ENCODE measurements around the gene SCFD2.
A peak's percentile ranks its signal among the peaks of the same experiment; 100 is the strongest.
"Not testable (repeated sequence)": the region's sequence is repeated elsewhere in the genome, so short reads cannot be mapped to it uniquely, and the experiment has no call there.

Gene SCFD2

DNA sequence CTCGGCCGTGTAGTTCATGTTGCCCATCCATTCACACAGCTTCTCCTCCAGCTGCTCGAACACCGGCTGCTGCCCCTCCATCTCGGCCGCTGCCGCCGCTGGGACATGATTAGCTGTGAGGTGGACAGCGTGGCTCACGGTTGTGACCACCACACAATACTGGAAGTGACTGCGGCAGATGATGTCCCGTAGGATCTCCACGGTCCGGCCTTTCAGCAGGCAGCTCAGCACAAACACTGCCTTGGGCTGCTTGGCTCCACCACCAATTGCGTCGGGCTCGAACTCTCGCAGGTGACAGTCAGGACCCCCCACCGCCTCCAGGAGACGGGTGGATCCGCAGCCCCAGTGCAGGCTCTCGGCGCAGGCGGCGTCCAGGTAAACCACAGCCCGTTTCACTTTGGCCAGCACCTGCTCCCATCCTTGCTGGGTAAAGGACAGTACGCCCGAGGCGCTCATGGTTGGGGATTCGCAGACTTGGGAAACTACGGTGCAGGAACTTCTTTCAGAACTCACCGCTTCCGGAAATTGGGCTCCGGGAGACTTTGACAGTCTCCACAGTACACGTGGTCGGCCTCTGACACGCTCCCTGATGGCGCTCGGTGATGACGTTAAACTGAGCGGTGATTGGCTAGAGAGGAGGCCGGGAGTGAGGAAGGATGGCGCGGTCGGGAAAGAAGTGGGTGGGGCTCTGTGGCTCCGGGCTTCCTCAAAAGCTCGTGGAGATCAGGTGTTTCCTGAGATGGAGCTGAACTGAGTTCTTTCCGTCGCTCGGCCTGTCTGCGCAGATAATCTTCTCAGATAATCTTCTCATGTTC lies at the start of gene SCFD2:
SCFD2 (minus strand) TSS at position 576 of the 815 bp plus-strand sequence.
- DNase-seq (ENCODE audit: low read depth): peak; percentile 93

DNA sequence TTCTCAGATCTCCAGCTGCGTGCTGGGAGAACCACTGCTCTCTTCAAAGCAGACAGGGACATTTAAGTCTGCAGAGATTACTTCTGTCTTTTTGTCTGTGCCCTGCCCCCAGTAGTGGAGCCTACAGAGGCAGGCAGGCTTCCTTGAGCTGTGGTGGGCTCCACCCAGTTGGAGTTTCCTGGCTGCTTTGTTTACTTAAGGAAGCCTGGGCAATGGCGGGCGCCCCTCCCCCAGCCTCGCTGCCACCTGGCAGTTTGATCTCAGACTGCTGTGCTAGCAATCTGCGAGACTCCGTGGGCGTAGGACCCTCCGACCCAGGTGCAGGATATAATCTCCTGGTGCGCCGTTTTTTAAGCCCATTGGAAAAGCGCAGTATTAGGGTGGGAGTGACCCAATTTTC lies 43.6 kb upstream of the SCFD2 start:
- not testable (repeated sequence) for DNase-seq (ENCODE audit: low read depth)

DNA sequence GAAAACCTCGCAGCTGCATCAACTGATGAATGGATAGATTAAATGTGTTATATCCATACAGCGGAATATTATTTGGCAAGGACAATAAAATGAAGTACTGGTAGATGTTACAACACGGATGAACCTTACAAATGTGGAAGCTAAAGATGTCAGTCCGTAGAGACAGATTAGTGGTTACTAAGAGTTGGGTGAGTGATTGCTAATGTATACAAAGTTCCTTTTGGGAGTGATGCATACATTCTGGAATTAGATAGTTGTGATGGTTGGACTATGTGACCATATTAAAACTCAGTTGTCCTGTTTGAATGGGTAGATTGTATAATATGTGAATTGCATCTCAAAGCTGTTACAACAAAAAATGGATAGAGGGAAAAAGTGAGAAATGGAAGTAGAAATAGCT lies 14.4 kb upstream of the SCFD2 start:
- no peak for DNase-seq (ENCODE audit: low read depth)

DNA sequence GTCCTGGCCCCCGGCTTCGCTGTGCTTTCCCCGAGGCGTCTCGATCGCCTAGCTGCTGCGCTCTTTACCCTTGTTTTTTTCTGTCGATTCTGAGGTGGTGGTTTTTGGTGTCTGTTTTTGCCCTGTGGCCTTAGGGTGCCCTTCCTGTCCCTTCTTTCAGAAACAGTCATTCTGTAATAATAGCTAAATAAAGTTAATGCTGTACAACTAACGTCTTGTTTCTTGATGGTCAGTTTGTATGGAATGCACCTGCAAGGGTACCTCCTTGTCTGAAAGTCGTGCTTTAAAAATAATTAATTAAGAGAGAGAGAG lies 12.3 kb upstream of the SCFD2 start:
- DNase-seq (ENCODE audit: low read depth): no peak

DNA sequence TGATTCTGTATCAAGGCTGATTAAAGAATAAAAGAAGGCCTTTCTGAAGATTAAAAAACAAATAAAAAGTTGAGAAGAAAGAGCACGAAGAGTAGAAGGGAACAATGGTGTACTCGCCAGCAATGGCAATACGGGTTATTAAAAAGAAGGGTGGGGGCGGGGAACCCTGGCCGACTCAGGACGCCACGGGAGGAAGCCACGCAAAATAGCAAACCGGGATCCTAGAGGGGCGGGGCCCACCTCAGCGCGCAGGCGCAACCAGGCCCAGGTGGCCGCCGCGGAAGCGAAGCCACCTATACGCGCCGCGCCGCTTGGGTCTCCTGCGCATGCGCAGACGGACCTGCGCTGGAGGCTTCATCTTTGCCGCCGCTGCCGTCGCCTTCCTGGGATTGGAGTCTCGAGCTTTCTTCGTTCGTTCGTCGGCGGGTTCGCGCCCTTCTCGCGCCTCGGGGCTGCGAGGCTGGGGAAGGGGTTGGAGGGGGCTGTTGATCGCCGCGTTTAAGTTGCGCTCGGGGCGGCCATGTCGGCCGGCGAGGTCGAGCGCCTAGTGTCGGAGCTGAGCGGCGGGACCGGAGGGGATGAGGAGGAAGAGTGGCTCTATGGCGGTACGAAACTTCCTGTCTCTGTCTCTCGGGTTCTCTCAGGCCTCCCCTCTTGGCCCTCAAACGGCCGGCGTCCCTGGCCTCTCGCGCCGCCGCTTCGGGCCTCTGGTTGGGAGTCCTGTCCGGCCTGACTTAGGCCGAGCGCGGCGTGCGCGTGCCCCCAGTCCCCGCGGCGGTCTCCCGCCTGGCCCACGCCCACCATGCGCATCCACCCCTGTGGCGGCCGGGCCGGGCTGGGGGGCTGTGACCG lies 11.7 kb upstream of the SCFD2 start, which contains the start of gene FIP1L1:
FIP1L1 (plus strand) TSS at position 323 of the 852 bp plus-strand sequence; CDS start at position 521, 198 bp downstream.
- peak; percentile 91 for DNase-seq (ENCODE audit: low read depth)

DNA sequence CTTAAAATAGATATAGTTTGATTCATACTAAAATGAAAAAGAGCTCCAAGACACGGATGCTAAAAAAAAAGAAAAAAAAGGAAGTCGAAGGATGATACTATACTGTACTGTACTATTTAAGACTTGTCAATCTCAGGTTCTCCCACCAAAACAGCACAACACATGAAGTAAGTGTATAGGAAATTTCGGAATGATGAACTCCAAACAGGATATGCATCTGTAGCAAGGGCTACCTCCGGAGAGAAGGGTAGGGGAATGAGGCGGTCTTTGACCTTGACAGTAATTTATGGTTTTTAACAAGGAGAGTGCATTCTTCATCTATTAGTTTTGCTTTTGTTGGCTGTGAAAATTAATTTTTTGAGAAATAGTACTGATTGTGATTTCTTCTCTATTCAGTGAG lies 11.0 kb upstream of the SCFD2 start:
- DNase-seq (ENCODE audit: low read depth): no peak

DNA sequence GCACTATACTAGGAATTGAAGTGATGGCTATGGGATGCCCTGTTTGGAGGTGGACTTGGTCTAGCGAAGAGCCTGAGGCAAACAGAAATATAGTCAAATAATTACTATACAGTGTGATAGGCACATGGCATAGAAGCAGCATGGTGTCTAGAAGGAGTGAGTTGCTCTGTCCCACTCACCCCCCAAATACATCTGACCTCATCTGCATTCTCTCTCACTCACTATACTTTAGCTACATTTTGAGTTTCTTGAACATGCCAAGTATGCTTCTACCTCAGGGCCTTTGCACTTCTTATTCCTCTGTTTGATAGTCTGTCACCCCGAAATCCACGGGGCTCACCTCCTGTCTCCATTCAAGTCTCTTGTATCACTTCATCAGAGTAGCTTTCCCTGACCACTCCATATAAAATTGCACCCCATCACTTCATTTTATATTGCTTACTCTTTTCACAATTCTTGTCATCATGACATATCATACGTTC lies 9.0 kb upstream of the SCFD2 start:
- no peak for DNase-seq (ENCODE audit: low read depth)

DNA sequence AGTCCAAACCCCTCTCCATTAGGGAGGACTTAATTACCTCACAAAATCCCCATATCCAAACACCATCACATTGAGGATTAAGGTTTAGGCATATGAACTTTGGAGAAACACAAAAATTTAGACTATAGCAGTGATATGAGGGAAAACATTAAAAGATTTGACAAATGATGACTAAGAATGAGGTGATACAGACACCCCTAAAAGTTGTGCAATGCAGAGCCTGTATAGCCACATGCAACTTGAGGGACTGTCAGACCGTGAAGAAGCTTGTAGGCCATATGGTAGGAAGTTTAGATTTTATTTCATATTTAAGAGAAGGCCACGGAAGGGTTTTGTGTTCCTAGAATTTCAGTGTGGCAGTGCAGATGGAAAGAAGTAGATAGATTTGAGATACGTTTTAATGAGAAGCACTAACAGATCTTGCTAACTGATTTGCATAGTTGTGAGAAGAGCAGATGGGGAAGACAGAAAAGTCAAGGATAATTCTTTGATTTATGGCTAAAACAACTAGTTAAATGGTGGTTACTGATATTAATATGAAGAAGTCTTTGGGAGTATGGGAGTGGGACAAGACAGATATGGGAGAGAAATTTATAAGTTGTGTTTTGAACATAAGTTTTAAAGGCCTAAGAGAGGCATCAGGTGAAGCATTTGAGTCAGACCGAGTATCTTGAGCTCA lies 6.1 kb upstream of the SCFD2 start:
- no peak for DNase-seq (ENCODE audit: low read depth)

DNA sequence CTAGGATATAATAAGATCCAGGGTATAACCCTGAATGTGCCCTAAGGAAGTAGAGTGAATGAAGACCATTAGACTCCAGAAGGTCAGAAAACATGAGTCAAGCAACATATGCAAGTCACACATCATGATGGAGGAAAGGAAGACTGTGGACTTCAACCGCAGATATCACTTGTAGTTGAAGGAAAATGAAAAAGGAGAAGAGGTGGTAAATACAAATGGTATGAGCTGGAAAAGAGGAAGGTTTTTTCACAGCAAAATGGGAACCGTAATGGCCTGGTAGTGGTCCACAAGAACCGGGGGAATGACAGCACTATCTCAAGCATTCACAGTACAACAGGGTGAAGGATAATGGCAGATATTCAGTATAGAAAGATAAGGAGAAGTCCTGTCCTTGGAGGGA lies 5.2 kb upstream of the SCFD2 start:
- DNase-seq (ENCODE audit: low read depth): no peak

DNA sequence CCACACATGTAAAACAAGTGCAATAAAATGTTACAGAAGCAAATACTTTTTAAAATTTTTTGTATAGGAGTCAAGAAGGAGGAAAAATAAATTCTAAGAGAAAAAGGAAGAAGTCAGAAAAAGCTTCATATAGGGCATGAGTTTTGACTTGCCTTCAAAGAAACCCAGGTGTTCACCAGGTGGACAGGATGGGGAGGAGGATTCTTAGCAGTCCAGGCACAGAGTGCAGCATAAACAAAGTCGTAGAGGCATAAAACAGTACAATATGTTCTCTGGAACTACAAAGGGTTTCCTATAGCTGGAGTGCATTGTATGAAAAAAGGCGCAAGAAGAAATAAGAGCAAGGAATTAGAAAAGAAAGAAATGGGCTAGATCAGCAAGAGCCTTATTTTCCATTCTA lies 1.9 kb upstream of the SCFD2 start:
- DNase-seq (ENCODE audit: low read depth): no peak

DNA sequence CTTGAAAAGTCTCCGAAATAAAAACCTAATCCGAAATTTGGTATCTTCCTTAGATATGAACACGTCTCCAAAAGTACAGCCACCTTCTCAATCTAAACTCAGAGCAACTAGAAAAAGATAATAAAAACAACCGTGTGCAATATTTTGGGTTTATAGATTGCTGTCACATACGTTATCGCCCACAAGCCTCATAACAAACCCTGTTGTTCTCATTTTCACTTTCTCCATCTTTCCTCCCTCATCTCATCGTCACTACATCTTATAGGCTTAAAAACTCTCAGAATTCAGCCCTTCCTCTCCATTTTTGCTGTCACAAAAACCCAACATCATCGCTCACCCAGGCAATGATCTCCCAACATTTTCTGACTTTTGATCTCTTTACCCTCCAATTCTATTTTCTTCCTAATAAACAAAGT lies 448 bp upstream of the SCFD2 start:
- DNase-seq (ENCODE audit: low read depth): no peak

DNA sequence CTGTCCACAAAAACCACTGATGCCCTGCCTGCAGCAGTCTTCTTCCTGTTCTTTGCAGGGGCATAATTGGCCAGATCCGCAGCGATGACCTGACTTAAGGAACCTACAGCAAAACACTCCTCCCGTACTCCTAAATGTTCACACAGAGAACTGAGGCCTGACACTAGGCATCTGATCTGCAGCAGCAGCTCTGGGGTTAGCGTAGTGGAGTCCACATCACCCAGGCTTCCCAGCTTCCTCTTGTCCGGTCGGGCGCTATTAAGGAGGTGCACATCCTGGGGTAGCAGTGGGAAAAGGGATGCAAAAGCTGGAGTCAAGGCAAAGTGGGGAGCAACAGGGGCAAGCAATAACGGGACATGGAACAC lies 758 bp downstream of the SCFD2 start:
- no peak for DNase-seq (ENCODE audit: low read depth)

DNA sequence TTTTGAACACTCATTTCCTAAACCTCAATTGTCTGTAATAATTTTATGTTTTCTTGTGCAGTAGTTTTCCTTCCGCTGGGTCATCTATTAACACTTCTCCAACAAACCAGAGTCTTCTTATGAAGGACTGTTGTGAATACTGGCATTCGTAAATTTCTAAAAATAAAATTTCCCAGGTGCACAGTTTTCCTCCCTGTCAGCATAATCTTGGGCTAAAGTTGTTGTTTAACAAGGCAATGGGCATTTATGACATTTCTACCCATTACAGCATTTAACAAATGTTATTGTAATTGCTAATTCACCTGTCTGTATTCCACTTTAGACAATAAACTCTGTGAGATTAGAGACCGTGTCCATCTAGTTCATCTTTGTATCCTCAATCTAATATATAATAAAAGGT lies 1.2 kb downstream of the SCFD2 start:
- no peak for DNase-seq (ENCODE audit: low read depth)

DNA sequence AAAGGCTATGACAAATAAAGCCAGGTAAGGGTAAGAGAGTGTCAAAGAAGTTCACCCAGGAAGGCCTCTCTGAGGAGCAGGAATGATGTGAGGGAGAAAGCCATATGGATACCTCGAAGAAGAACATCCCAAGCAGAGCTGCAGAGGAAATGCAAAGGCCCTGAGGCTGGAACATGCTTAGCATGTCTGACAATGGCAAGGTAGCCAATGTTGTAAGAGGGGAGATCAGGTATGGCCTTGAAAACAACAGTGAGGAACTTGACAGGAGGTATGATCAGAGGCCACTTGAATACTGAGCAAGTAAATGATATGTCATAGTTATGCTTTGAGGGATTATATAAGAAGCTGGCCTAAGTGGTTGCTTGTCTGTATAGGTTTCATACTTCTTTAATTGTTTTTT lies 3.8 kb downstream of the SCFD2 start:
- DNase-seq (ENCODE audit: low read depth): no peak

DNA sequence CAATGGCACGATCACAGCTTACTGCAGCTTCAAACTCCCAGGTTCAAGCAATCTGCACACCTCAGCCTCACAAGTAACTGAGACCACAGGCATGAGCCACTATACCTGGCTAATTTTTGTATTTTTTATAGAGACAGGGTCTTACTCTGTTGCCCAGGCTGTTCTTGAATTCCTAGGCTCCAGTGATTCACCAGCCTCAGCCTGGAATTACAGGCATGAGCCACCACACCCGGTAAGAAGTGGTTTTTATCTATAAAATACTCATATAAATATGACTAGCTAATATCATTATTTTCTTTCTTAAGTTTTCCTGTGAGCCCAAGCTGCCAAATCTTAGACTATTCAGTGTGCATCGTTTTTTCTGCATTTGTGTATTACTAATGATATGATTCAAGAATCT lies 4.4 kb downstream of the SCFD2 start:
- DNase-seq (ENCODE audit: low read depth): no peak

DNA sequence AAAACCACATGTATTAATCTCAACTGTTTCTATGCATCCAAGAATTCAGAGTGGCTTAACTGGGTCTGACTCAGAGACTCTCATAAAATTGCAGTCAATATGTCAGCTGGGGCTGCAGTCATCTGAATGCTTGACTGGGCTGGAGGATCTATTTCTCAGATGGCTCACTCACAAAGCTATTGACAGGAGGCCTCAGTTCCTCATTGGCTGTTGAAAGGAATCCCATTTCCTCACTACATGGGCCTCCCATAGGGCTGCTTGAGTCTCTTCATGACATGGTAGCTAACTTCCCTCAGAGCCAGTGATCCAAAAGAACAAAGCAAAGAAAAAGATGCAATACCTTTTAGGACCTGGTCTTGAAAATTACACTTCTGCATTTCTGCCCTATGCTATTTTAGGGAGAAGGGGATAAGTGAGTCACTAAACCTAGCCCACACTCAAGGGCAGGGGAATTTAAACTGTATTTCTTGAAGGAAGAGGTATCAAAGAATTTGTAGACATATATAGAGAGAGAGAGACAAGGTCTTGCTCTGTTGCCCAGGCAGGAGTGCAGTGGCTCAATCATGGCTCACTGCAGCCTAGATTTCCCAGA lies 9.8 kb downstream of the SCFD2 start:
- no peak for DNase-seq (ENCODE audit: low read depth)

DNA sequence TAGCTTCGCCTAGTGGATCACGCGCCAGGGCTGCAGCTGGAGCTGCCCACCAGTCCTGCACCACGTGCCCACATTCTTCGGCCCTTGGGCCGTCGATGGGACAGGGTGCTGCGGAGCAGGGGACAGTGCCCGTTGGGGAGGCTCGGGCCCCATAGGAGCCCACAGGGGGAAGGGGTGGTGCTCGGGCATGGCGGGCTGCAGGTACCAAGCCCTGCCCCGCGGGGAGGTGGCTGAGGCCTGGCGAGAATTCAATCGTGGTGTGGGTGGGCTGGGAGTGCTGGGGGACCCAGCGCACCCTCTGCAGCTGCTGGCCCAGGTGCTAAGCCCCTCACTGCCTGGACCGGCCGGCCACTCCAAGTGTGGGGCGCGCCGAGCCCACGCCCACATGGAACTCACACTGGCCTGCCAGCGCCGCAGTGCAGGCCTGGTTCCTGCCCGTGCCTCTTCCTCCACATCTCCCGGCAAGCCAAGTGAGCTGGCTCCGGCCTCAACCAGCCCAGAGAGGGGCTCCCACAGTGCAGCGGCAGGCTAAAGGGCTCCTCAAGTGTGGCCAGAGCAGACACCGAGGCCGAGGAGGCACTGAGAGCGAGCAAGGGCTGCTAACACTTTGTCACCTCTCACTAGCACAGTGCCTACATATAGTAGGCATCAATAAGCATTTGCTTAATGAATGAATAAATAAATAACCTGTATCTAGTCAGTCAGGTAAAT lies 11.7 kb downstream of the SCFD2 start:
- no peak for DNase-seq (ENCODE audit: low read depth)

DNA sequence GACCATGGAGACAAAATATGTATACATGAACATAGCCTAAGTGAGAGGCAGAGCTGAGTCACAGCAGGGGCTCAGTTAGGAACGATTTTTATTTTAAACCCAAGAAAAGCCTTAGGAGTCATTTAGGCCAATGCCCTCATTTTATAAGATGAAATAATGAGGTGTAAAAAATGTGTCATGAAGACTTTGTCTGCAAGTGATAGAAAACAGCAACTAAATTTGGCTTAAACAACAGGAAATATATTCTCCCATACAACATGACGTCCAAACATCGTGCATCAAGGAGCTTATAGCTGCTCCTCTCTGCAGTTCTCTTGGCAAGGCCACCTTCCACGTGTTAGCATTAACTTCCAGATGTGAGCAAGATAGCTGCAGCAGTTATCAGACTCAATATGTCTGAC lies 16.8 kb downstream of the SCFD2 start:
- no peak for DNase-seq (ENCODE audit: low read depth)

DNA sequence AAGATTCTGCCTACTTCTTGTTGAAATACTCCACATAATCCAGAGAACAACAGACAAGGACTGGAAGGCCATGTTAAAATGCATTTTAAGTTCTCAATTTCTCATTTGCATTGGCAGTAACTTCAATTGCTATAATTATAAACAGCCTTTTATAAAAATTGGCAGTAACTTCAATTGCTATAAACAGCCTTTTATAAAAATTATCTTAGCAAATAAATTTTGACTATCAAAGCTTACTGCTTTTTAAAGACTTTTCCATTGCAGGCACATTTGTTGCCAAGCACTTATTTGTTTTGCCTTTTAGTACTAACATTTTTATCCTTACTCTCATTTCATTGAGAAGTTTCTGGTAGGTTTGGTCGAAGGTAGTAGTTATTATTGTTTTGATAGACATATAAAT lies 17.8 kb downstream of the SCFD2 start:
- no peak for DNase-seq (ENCODE audit: low read depth)

DNA sequence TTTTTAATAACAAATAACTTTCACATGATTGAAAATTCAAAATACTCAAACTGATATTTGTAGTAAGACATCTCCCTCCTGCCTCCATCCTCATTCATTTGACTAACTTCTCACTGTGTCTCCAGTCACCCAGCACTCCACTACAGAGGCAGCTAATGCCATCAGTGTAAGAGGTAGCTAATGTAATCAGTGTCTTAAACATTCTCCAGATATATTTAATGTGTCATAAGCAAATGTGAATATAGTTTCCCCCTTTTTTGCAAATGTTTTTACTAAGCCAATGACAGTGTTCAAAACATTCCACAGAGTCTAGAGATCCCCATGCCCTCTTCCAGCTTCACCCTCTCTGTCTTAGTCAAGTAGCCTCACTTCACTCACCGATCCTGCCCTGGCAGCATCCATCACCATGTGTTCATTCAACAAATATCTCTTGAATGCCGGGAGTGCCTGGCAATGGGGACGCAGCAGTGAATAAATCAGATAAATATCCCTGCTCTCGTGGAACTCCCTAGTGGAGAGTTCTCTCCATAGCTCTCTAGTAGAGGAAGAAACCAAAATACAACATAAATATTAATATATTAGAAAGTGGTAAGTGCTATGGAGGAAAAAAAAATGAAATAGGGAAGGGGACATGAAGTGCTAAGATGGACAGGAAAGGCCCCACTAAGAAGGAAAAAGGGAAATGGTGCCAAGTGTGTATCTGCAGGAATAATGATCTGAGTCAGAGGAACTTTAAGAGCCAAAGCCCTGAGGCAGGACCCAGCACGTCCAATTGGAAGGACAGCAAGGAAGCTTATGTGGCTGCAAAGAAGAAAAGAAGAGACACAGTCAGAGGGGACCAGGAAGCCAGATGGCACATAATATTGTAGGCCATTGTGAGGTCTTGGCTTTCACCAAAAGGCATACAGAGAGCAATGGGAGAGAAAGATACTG lies 18.7 kb downstream of the SCFD2 start:
- DNase-seq (ENCODE audit: low read depth): no peak

DNA sequence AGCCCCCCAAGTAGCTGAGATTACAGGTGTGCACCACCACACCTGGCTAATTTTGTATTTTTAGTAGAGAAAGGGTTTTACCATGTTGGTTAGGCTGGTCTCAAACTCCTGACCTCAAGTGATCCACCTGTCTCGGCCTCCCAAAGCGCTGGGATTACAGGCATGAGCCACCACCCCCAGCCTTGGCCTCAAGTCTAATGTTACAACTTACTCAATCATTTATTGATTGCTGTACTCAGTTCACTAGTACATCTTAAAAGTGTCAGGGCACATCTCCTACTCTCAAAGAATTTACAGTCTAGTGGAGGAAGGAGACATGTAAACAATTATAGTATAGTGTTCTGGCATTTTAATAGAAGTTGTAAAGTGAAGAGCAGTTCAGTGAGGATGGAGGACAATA lies 19.5 kb downstream of the SCFD2 start:
- DNase-seq (ENCODE audit: low read depth): not testable (repeated sequence)
